Measurements from ENCODE around the gene HRH1.

HRH1 gene

GRCh38 chr3:11283139-11283475, 128.8 kb downstream of the HRH1 start:
- no peaks in the 10 kb centered on the region for H3K9me3 Mint-ChIP-seq
- no peak overlapping the region for H3K4me3 Mint-ChIP-seq
- H3K36me3 Mint-ChIP-seq: peaks cover 70% of the 10 kb centered on the region
- H3K4me1 Mint-ChIP-seq: peaks cover 38% of the 10 kb centered on the region
- peak overlapping the region; percentile 68 for H3K27ac Mint-ChIP-seq
- DNase-seq (ENCODE audit: low spot score in 2 of 2) (no peak), ATAC-seq (no peak)

GRCh38 chr3:11284011-11284410, 129.7 kb downstream of the HRH1 start:
- H3K27ac Mint-ChIP-seq: no peak overlapping the region
- H3K36me3 Mint-ChIP-seq: peaks cover 70% of the 10 kb centered on the region
- no peaks in the 10 kb centered on the region for H3K9me3 Mint-ChIP-seq
- peaks cover 40% of the 10 kb centered on the region for H3K4me1 Mint-ChIP-seq
- H3K4me3 Mint-ChIP-seq: no peak overlapping the region
- ATAC-seq (no peak), DNase-seq (ENCODE audit: low spot score in 2 of 2) (no peak)

- Mint-ChIP-seq H3K36me3 (peaks cover 64% of the 10 kb centered on the region), H3K27ac (peak overlapping the region; percentile 30), H3K4me3 (no peak overlapping the region), H3K9me3 (no peaks in the 10 kb centered on the region), H3K4me1 (peaks cover 54% of the 10 kb centered on the region)
- ATAC-seq (no peak), DNase-seq (ENCODE audit: low spot score in 2 of 2) (no peak)
These were observed 131.2 kb downstream of the HRH1 start for GRCh38 chr3:11285471-11285870.

GRCh38 chr3:11287404-11287803, 133.1 kb downstream of the HRH1 start:
- no peak for DNase-seq (ENCODE audit: low spot score in 2 of 2)
- Mint-ChIP-seq H3K9me3 (no peaks in the 10 kb centered on the region), H3K4me1 (peaks cover 65% of the 10 kb centered on the region), H3K36me3 (peaks cover 50% of the 10 kb centered on the region), H3K27ac (peak overlapping the region; percentile 58), H3K4me3 (no peak overlapping the region)
- no peak for ATAC-seq

GRCh38 chr3:11288021-11288491, 133.8 kb downstream of the HRH1 start:
- peaks cover 44% of the 10 kb centered on the region for H3K36me3 Mint-ChIP-seq
- H3K4me3 Mint-ChIP-seq: peak overlapping the region; percentile 42
- no peak for DNase-seq (ENCODE audit: low spot score in 2 of 2)
- H3K27ac Mint-ChIP-seq: peak overlapping the region; percentile 93
- peaks cover 59% of the 10 kb centered on the region for H3K4me1 Mint-ChIP-seq
- no peaks in the 10 kb centered on the region for H3K9me3 Mint-ChIP-seq
- no peak for ATAC-seq

- H3K4me1 Mint-ChIP-seq: peaks cover 59% of the 10 kb centered on the region
These were observed 134.7 kb downstream of the HRH1 start for GRCh38 chr3:11288786-11289637.

GRCh38 chr3:11289864-11290263, 135.6 kb downstream of the HRH1 start:
- Mint-ChIP-seq H3K9me3 (no peaks in the 10 kb centered on the region), H3K27ac (peak overlapping the region; percentile 93), H3K4me1 (peaks cover 59% of the 10 kb centered on the region), H3K4me3 (peak overlapping the region; percentile 42), H3K36me3 (peaks cover 28% of the 10 kb centered on the region)
- no peak for DNase-seq (ENCODE audit: low spot score in 2 of 2)
- peak; percentile 71 for ATAC-seq

More at GRCh38 chr3:11288786-11289637, 134.7 kb downstream of the HRH1 start:
- DNase-seq (ENCODE audit: low spot score in 2 of 2): no peak
- Mint-ChIP-seq H3K36me3 (peaks cover 37% of the 10 kb centered on the region), H3K4me3 (peak overlapping the region; percentile 42), H3K27ac (peak overlapping the region; percentile 93), H3K9me3 (no peaks in the 10 kb centered on the region)
- ATAC-seq: peak; percentile 67

GRCh38 chr3:11290743-11291680, 136.7 kb downstream of the HRH1 start:
- H3K4me3 Mint-ChIP-seq: peak overlapping the region; percentile 42
- H3K4me1 Mint-ChIP-seq: peaks cover 56% of the 10 kb centered on the region
- H3K27ac Mint-ChIP-seq: peak overlapping the region; percentile 93
- H3K9me3 Mint-ChIP-seq: no peaks in the 10 kb centered on the region
- H3K36me3 Mint-ChIP-seq: peaks cover 17% of the 10 kb centered on the region
- DNase-seq (ENCODE audit: low spot score in 2 of 2) (no peak), ATAC-seq (peak; percentile 81)

- Mint-ChIP-seq H3K9me3 (no peaks in the 10 kb centered on the region), H3K27ac (peak overlapping the region; percentile 93), H3K36me3 (peaks cover 9% of the 10 kb centered on the region), H3K4me3 (peak overlapping the region; percentile 42), H3K4me1 (peaks cover 61% of the 10 kb centered on the region)
- no peak for DNase-seq (ENCODE audit: low spot score in 2 of 2)
- no peak for ATAC-seq
These were observed 137.5 kb downstream of the HRH1 start for GRCh38 chr3:11291808-11292207.

GRCh38 chr3:11297126-11297525, 142.8 kb downstream of the HRH1 start:
- Mint-ChIP-seq H3K27ac (peak overlapping the region; percentile 41), H3K9me3 (no peaks in the 10 kb centered on the region), H3K4me1 (peaks cover 27% of the 10 kb centered on the region), H3K4me3 (no peak overlapping the region), H3K36me3 (peaks cover 44% of the 10 kb centered on the region)
- DNase-seq (ENCODE audit: low spot score in 2 of 2) (no peak), ATAC-seq (no peak)

GRCh38 chr3:11300970-11301369, 146.7 kb downstream of the HRH1 start:
- H3K36me3 Mint-ChIP-seq: peaks cover 73% of the 10 kb centered on the region
- DNase-seq (ENCODE audit: low spot score in 2 of 2): no peak
- no peaks in the 10 kb centered on the region for H3K9me3 Mint-ChIP-seq
- H3K27ac Mint-ChIP-seq: peak overlapping the region; percentile 16
- peak overlapping the region; percentile 1 for H3K4me3 Mint-ChIP-seq
- peak; percentile 99 for ATAC-seq
- peaks cover 37% of the 10 kb centered on the region for H3K4me1 Mint-ChIP-seq

- no peak for ATAC-seq
- Mint-ChIP-seq H3K4me1 (peaks cover 44% of the 10 kb centered on the region), H3K9me3 (no peaks in the 10 kb centered on the region), H3K36me3 (peaks cover 78% of the 10 kb centered on the region), H3K27ac (no peak overlapping the region), H3K4me3 (no peak overlapping the region)
- DNase-seq (ENCODE audit: low spot score in 2 of 2): no peak
These were observed 148.2 kb downstream of the HRH1 start for GRCh38 chr3:11302444-11302843.

- no peak for DNase-seq (ENCODE audit: low spot score in 2 of 2)
- Mint-ChIP-seq H3K9me3 (no peaks in the 10 kb centered on the region), H3K4me1 (peaks cover 46% of the 10 kb centered on the region), H3K27ac (no peak overlapping the region), H3K36me3 (peaks cover 78% of the 10 kb centered on the region), H3K4me3 (no peak overlapping the region)
- no peak for ATAC-seq
These were observed 149.9 kb downstream of the HRH1 start for GRCh38 chr3:11304175-11304574.

- Mint-ChIP-seq H3K27ac (no peak overlapping the region), H3K4me1 (peaks cover 42% of the 10 kb centered on the region), H3K9me3 (no peaks in the 10 kb centered on the region), H3K4me3 (no peak overlapping the region), H3K36me3 (peaks cover 78% of the 10 kb centered on the region)
- ATAC-seq (no peak), DNase-seq (ENCODE audit: low spot score in 2 of 2) (no peak)
These were observed 151.2 kb downstream of the HRH1 start for GRCh38 chr3:11305509-11305908.

GRCh38 chr3:11306817-11307589, 152.7 kb downstream of the HRH1 start:
- DNase-seq (ENCODE audit: low spot score in 2 of 2): no peak
- ATAC-seq: peak; percentile 88
- H3K4me3 Mint-ChIP-seq: no peak overlapping the region
- peaks cover 80% of the 10 kb centered on the region for H3K36me3 Mint-ChIP-seq
- H3K4me1 Mint-ChIP-seq: peaks cover 31% of the 10 kb centered on the region
- H3K9me3 Mint-ChIP-seq: no peaks in the 10 kb centered on the region
- peak overlapping the region; percentile 86 for H3K27ac Mint-ChIP-seq

Measured in stimulated activated effector memory CD8-positive, alpha-beta T cell treated with anti-CD3 and anti-CD28 coated beads, Interleukin-12 subunit alpha, Interleukin-12 subunit beta, amount 100 ng/mL, for 72 hours (primary cell).